ENCODE results near the gene CHRNA7.

The CHRNA7 gene

GRCh38 chr15:32029862-32030781 lies at the start of gene CHRNA7:
Gene CHRNA7, plus strand, starts transcription at chr15:32030515. Its CDS starts 80 bp downstream, at chr15:32030595.
- DNase-seq = peak; percentile 71

DNA sequence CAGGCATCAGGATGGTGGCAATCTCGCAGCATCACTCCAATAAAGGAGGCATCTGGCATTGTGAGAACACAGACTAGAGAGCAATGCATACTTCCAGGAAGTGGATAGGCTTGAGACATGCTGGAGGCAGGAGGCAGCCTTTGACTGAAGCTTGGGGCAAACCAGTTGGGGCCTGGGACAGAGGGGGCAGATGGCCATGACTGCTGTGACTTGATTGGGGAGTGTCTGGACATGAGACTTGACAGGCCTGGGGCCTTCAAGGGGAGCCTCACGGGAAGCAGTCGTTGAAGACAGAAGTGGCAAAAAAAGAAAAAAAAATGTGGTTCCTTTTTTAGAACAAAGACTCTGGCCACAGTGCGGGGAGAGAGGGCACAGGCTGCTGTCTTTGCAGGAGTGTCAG lies 44.7 kb upstream of the CHRNA7 start:
- no peak for DNase-seq

GRCh38 chr15:31993062-31993461 lies 37.3 kb upstream of the CHRNA7 start:
- DNase-seq = no peak

DNA sequence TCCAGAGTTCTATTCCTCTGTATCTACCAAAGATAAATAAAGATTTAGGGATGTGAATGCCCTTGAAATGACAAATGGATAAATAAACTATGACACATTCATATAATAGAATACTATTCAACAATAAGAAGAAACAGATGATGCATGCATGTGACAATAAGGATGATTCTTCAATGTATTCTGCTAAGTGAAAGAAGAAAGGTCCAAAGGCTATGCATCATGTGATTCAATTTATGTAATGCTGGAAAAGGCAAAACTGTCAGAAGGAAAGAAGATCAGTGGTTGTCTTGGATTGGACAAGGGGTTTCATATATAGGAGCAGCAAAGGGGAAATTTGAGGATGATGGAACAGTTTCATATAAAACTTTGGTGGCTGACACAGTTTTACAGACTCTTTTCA lies 32.6 kb upstream of the CHRNA7 start:
- DNase-seq = no peak

GRCh38 chr15:32003558-32003957 lies 26.8 kb upstream of the CHRNA7 start:
- DNase-seq = no peak

DNA sequence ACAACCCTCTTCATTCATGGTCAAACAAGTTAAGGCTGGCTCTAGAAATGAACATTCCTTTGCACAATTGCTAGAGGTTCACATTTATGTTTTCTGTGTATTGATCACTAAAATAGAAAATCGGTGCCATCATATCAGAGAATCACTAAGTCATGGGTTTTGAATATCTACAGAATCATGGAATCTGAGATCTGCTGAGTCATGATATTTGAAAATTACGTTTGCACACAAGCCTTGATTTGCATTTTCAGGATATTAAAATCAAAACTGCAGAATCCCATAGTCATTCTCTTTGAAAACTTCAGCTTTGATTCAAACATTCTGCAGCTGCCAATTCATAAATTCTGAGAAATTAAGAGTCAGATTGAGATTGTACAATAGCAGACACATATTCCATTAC lies 26.1 kb upstream of the CHRNA7 start:
- DNase-seq = no peak

DNA sequence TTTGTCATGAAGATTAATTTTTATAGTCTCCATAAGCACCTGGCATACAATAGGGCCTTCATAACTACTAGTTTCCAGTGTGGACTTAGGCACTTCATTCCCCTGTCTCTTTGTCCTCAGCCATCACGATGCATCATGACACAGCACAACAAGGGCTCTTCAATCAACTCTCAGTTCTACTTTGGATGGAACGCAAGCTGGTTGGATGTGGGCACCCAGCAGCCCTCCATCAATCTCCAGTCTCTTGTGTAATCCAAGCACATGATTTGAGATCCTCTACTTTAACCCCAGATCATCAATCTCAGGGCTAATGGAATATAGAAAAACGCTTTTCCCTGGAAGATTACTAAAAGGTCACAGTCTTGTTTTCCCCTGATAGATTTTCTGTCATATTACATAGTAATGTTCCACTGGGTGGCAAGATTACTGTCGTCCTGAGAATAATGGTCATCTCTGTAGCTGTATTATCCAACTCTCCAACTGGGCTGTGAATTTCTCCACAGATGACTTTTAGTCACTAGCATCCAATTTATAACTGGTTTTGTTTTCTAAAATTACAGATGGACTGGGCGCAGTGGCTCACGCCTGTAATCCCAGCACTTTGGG lies 22.9 kb upstream of the CHRNA7 start:
- no peak for DNase-seq

GRCh38 chr15:32014953-32015352 lies 15.4 kb upstream of the CHRNA7 start:
- no peak for DNase-seq

- DNase-seq = no peak
Measured at GRCh38 chr15:32020156-32020555, 10.2 kb upstream of the CHRNA7 start.

DNA sequence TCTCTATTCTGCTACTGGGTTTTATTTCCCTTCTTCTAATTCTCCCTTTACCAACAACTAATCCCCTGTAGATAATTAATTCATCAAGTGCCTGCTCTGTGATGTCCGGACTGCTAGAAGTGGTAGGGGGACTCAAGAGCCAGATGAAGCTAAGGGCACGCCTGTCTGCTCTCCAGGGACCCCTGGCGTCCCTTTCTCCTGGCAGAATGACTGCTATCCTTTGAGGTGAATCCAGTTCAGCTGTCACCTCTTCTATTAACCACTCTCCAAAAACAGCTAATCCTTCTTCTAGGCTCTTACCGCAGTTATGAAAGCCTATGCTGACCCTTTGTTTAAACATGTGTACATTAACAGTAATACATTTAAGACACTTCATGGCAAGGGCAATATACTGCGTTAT lies 1.4 kb upstream of the CHRNA7 start:
- peak; percentile 34 for DNase-seq

GRCh38 chr15:32029409-32029861 lies 880 bp upstream of the CHRNA7 start:
- DNase-seq = peak; percentile 61

- DNase-seq = no peak
Measured at GRCh38 chr15:32030795-32031194, 480 bp downstream of the CHRNA7 start.

DNA sequence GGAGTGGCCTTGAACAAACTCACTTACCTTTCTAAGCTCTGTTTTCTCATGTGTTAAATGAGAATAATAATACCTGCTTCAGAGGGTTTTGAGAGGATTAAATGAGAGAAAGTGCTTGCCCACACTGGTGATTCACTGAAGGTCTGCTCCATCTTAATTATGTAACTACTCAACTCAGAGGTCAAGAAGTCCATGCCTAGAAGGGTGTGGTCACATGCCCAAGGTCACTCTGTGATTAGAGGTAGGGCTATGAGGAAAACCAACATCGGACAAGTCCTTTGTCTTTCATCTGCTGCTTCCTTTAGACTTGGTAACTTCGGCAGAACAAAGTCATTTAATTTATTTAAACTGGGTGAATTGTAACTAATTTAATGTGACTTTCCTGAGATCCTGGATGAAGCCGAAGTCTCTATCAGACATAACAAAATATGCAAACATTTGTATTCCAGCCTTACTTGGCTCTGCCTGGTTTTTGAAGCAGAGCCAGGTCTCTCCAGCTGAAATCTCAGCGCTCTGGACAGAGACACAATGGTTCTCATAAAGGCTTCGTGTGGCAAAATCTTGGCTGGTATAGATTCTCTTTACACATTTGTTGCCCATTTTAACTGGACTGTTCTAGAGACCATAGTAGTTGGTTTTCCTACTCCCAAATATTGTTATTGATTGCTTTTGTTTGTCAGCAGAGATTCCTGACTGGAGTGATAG lies 3.0 kb downstream of the CHRNA7 start:
- DNase-seq = no peak

GRCh38 chr15:32034106-32034505 lies 3.8 kb downstream of the CHRNA7 start:
- DNase-seq = no peak

DNA sequence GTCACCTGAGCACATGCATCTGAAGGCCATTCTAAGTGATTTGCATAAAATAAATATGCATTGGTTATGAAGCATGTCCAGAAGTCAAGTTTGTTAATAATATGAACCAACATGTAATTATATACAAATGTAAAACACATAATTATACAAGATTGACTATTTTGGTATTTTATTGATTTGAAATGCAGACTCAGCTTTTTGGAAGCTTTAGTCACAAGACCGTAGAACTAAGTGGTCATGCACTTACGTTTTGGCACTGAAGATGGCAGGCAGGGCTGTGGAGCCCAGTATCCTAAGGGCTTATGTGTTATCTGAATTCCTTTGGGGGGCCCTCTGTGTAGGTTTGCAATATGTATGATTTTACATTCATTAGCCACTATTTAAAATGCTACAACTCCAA lies 5.0 kb downstream of the CHRNA7 start:
- DNase-seq = peak; percentile 54

- DNase-seq = no peak
Measured at GRCh38 chr15:32036971-32037370, 6.7 kb downstream of the CHRNA7 start.

GRCh38 chr15:32041294-32041693 lies 11.0 kb downstream of the CHRNA7 start:
- no peak for DNase-seq

DNA sequence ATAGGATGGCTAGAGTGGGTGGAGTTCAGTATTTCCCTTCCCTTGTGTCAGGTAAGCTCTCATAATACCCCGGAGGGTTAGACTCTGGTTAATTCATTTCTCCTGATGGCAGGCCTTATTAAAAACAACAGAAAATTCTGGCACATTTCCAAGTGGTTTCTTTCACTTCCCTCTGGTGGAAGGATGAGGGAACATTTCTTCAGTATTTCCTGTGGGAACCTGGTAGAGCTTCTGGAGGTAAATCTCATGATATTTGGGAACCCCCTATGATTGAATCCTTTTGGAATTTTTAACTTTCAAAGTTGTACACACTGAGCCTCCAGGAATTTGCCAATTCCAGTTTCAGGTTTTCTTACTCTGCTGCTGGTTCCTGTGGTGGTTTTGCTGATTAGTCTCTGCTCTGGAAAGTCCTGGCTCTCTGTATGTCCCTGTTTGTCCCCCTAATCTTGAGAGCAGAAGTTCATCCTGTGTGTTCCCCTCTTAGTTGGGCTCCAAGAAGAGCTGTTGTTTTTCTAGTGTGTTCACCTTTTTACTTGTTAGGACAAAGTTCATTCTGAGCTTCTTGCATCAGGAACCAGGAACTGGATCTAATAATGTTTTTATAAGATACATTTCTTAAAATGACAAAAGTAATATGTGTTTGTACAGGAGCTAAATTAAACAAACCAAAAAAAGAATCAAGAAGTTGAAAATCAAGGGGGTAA lies 12.1 kb downstream of the CHRNA7 start:
- DNase-seq = no peak

DNA sequence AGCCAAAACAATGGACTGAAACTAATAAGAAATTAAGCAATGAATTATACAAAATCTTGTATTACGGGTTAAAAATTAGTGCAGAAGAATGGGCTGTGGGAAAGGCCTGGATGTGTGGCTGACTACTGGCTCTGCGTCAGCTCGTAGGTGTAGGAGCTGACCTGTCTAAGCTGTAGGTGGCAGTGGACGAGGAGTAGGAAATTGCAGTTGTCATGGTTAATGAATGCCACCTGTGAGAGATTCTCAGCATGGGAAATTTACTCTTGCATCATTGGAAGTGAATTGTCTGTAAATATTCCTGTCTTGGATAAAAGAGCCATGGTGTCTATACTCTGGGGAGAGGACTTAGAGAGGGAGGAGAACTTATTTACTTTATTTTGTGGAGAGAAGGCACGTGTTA lies 23.4 kb downstream of the CHRNA7 start:
- DNase-seq = no peak

DNA sequence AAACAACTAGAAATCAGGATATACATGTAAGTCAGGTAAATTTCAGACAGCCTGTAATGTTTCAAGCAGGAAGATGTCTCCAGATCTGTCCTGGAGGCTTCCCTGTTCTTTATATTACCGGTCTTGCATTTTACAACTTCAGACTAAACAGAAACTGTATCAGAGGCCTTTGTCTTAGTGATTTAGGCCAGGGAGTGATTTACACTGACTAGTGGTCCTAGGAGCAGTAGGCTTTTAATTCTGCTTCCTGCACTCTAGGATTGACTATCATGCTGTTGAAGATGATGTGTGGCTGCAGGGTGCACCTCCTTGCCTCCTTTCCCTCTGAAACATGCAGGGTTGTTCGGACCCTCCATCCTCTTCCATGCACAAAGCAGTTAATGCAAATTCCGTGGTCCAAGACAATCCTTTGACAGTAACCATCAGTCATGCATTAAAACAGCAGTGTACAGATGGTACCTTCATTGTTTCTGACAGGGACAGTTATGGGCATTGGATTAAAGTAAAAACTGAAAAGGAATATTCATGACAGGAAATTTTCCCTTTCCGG lies 27.6 kb downstream of the CHRNA7 start:
- DNase-seq = peak; percentile 56

GRCh38 chr15:32060706-32061105 lies 30.4 kb downstream of the CHRNA7 start:
- DNase-seq = no peak

- DNase-seq = no peak
Measured at GRCh38 chr15:32067115-32067514, 36.8 kb downstream of the CHRNA7 start.
